Lower lobe of right lung (tissue), 2 donors: ENCODE measurements around the gene IL1RAPL1. TPM values are rescaled to one million over a fixed set of nuclear protein-coding genes. Genes with fewer than 3 reads are reported as not detected.

ENCODE experiments used
- ATAC-seq, 2 donors: fragments of 200-7000 bp; cut with Tn5 transposase; one replicate each; pipeline ENCODE4 v1.9.1; 2020 to 2022; ENCODE audit warnings: mild to moderate bottlenecking in 2 of 2, moderate library complexity in 2 of 2
- DNase-seq: peaks from one replicate; pipeline ENCODE4 v3.0.0-alpha.2; 2020
- H3K27ac ChIP-seq: fragments of 200-600 bp; one replicate; pipeline ENCODE4 v1.8.0; 2022
- H3K27me3 ChIP-seq: fragments of 200-600 bp; one replicate; pipeline ENCODE4 v1.8.0; 2022; ENCODE audit warnings: low read depth
- H3K36me3 ChIP-seq: fragments of 200-600 bp; one replicate; pipeline ENCODE4 v1.8.0; 2022; ENCODE audit warnings: mild to moderate bottlenecking
- H3K4me1 ChIP-seq: fragments of 200-600 bp; one replicate; pipeline ENCODE4 v1.8.0; 2022
- H3K4me3 ChIP-seq: fragments of 200-600 bp; one replicate; pipeline ENCODE4 v1.8.0; 2022; ENCODE audit warnings: mild to moderate bottlenecking
- H3K9me3 ChIP-seq: fragments of 200-600 bp; one replicate; pipeline ENCODE4 v1.8.0; 2022
- CTCF ChIP-seq: fragments of 200-600 bp; IDR thresholded peaks from one replicate; pipeline ENCODE4 v1.8.0; 2022; ENCODE audit warnings: antibody characterized with exemption, mild to moderate bottlenecking
- intact Hi-C: fragments of 100-400 bp; cut with DNase I; formaldehyde crosslinking; loops from one replicate; pipeline ENCODE4 v1.11.0; 2022
- total RNA-seq: library from RNA; stranded (reverse); fragmentation: NEBNext Ultra II Directional; extraction: Animal tissue kit (Norgen Biotek cat#: 25700); gene quantifications from one replicate; pipeline ENCODE4 v1.2.1, GENCODE V29; 2021
- donor health status: DM: no; HTN: yes; CAD: no; lungs with severe emphysema.

IL1RAPL1 gene
- total RNA-seq, 1 donor from 2014 or later = not detected

- Histone ChIP-seq H3K36me3 (no peaks in the 10 kb centered on the region), H3K4me3 (no peak overlapping the region), H3K27ac (no peak overlapping the region), H3K9me3 (no peaks in the 10 kb centered on the region), H3K27me3 (no peaks in the 10 kb centered on the region), H3K4me1 (no peaks in the 10 kb centered on the region)
- no peak for ATAC-seq
- DNase-seq = no peak
- no peak for TF ChIP-seq CTCF
- intact Hi-C loops = no loop called here
Observed at GRCh38 chrX:29528281-29528680, 941.0 kb downstream of the IL1RAPL1 start.

GRCh38 chrX:29530501-29530900 lies 943.3 kb downstream of the IL1RAPL1 start:
- no peak overlapping the region for H3K4me3 ChIP-seq
- H3K27me3 ChIP-seq = no peaks in the 10 kb centered on the region
- intact Hi-C loops = no loop called here

GRCh38 chrX:29531336-29531735 lies 944.1 kb downstream of the IL1RAPL1 start:
- DNase-seq (no peak), ATAC-seq (no peak)
- Histone ChIP-seq H3K27me3 (no peaks in the 10 kb centered on the region), H3K27ac (no peak overlapping the region), H3K4me3 (no peak overlapping the region), H3K9me3 (no peaks in the 10 kb centered on the region), H3K4me1 (no peaks in the 10 kb centered on the region), H3K36me3 (no peaks in the 10 kb centered on the region)
- intact Hi-C loops = no loop called here
- TF ChIP-seq CTCF = no peak

More at GRCh38 chrX:29530501-29530900, 943.3 kb downstream of the IL1RAPL1 start:
- no peak for TF ChIP-seq CTCF
- no peak for DNase-seq
- ATAC-seq = no peak
- no peaks in the 10 kb centered on the region for H3K36me3 ChIP-seq
- no peaks in the 10 kb centered on the region for H3K9me3 ChIP-seq
- no peaks in the 10 kb centered on the region for H3K4me1 ChIP-seq
- no peak overlapping the region for H3K27ac ChIP-seq

GRCh38 chrX:29535212-29536162 lies 948.2 kb downstream of the IL1RAPL1 start:
- H3K36me3 ChIP-seq = no peaks in the 10 kb centered on the region
- H3K27me3 ChIP-seq = no peaks in the 10 kb centered on the region
- DNase-seq = no peak
- intact Hi-C loops = no loop called here
- TF ChIP-seq CTCF = no peak
- no peaks in the 10 kb centered on the region for H3K9me3 ChIP-seq
- no peak overlapping the region for H3K27ac ChIP-seq
- H3K4me1 ChIP-seq = no peaks in the 10 kb centered on the region
- ATAC-seq = no peak
- no peak overlapping the region for H3K4me3 ChIP-seq

- TF ChIP-seq CTCF = no peak
- no peak for DNase-seq
- intact Hi-C loops = no loop called here
Observed at GRCh38 chrX:29541038-29541437, 953.8 kb downstream of the IL1RAPL1 start.

More at GRCh38 chrX:29541038-29541437, 953.8 kb downstream of the IL1RAPL1 start:
- no peak overlapping the region for H3K4me3 ChIP-seq
- ATAC-seq = no peak
- H3K36me3 ChIP-seq = no peaks in the 10 kb centered on the region
- H3K9me3 ChIP-seq = no peaks in the 10 kb centered on the region
- no peak overlapping the region for H3K27ac ChIP-seq
- H3K27me3 ChIP-seq = no peaks in the 10 kb centered on the region
- H3K4me1 ChIP-seq = no peaks in the 10 kb centered on the region
